ENCODE results near the gene UGT1A6.

UGT1A6 gene

DNA sequence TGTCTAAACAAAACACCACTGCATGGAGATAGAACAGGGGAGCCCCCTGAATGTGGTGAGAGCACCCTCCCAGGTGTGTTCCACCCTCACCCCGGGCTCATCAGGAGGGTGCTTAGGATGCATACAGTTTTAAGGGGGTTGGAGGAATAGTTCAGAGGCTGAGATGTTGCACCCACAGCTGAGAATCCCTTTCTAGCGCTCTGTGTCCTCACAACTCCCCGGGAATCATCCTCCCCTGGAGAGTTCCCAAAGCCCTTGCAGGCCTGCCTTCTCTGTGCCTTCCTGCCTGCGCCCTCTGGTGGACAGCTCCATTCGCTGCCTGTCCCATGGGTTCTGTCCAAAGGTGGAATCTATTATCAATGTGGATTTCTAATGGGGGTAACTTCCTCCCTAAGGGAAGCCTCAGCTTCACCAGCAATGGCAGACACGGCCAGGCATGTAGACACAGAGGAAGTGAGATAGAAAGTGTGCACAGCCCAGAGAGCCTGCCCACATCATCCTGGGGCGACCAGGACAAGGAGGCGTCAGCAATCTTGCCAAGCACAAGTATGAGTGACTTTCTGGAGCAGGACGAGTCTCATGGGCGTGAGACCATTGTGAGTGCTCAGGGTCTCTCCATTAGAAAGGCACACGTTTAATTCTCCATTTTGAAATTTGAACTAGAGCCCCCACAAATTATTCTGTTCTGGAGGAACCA, 18.8 kb downstream of the UGT1A6 start:
- Histone ChIP-seq H3K9ac (no peak overlapping the region), H3K4me3 (ENCODE audit: low read depth, low read length) (no peak overlapping the region), H2AFZ (no peak overlapping the region), H3K36me3 (ENCODE audit: control insufficient read depth, insufficient read depth, low read length) (no peaks in the 10 kb centered on the region), H3K27ac (no peak overlapping the region), H3K27me3 (ENCODE audit: control insufficient read depth, insufficient read depth, low read length) (no peaks in the 10 kb centered on the region), H3K4me2 (ENCODE audit: low read length) (no peak overlapping the region), H3K4me1 (no peaks in the 10 kb centered on the region), H3K79me2 (no peaks in the 10 kb centered on the region), H3K9me3 (ENCODE audit: control insufficient read depth, low read length) (no peaks in the 10 kb centered on the region)
- TF ChIP-seq, protein P1, sequence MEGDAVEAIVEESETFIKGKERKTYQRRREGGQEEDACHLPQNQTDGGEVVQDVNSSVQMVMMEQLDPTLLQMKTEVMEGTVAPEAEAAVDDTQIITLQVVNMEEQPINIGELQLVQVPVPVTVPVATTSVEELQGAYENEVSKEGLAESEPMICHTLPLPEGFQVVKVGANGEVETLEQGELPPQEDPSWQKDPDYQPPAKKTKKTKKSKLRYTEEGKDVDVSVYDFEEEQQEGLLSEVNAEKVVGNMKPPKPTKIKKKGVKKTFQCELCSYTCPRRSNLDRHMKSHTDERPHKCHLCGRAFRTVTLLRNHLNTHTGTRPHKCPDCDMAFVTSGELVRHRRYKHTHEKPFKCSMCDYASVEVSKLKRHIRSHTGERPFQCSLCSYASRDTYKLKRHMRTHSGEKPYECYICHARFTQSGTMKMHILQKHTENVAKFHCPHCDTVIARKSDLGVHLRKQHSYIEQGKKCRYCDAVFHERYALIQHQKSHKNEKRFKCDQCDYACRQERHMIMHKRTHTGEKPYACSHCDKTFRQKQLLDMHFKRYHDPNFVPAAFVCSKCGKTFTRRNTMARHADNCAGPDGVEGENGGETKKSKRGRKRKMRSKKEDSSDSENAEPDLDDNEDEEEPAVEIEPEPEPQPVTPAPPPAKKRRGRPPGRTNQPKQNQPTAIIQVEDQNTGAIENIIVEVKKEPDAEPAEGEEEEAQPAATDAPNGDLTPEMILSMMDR (IDR thresholded peaks at IDR 0.05): peak; percentile 89

DNA sequence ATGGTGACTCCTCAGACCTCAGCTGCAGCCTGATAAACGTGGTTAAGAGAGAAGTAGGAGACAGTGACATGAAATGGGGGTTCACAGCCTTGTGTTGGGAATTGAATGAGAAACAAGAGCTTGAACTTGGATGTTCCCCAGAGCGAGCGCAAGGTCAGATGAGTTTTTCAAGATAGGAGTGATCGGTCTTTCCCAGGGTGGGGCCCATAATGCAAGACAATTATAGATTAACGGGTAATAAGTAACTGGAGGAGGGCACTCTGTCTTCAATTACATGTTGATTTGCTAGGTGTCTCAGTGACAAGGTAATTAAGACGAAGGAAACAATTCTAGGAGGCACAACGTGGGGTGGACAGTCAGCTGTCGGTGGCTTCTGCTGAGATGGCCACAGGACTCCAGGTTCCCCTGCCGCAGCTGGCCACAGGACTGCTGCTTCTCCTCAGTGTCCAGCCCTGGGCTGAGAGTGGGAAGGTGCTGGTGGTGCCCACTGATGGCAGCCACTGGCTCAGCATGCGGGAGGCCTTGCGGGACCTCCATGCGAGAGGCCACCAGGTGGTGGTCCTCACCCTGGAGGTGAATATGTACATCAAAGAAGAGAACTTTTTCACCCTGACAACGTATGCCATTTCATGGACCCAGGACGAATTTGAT, 20.0 kb downstream of the UGT1A6 start, which contains the start of gene UGT1A5:
UGT1A5 (plus strand) TSS at position 297 of the 651 bp plus-strand sequence; CDS start at position 382, 85 bp downstream.
- Histone ChIP-seq H3K36me3 (ENCODE audit: control insufficient read depth, insufficient read depth, low read length) (no peaks in the 10 kb centered on the region), H2AFZ (no peak within 1 kb of the TSS), H3K27me3 (ENCODE audit: control insufficient read depth, insufficient read depth, low read length) (no peaks in the 10 kb centered on the region), H3K79me2 (no peaks in the 10 kb centered on the region), H3K4me2 (ENCODE audit: low read length) (no peak within 1 kb of the TSS), H3K9ac (no peak within 1 kb of the TSS), H3K4me3 (ENCODE audit: low read depth, low read length) (no peak within 1 kb of the TSS), H3K9me3 (ENCODE audit: control insufficient read depth, low read length) (no peaks in the 10 kb centered on the region), H3K4me1 (no peaks in the 10 kb centered on the region), H3K27ac (no peak within 1 kb of the TSS)
- TF ChIP-seq, protein P1 (IDR thresholded peaks at IDR 0.05): no peak

- Histone ChIP-seq H3K4me1 (no peaks in the 10 kb centered on the region), H3K9ac (no peak overlapping the region), H3K27me3 (ENCODE audit: control insufficient read depth, insufficient read depth, low read length) (no peaks in the 10 kb centered on the region), H3K4me3 (ENCODE audit: low read depth, low read length) (no peak overlapping the region), H2AFZ (no peak overlapping the region), H3K79me2 (no peaks in the 10 kb centered on the region), H3K36me3 (ENCODE audit: control insufficient read depth, insufficient read depth, low read length) (no peaks in the 10 kb centered on the region), H3K4me2 (ENCODE audit: low read length) (no peak overlapping the region), H3K9me3 (ENCODE audit: control insufficient read depth, low read length) (no peaks in the 10 kb centered on the region), H3K27ac (no peak overlapping the region)
- TF ChIP-seq, protein P1 (IDR thresholded peaks at IDR 0.05): no peak
These were observed 20.5 kb downstream of the UGT1A6 start for GRCh38 chr2:233713262-233713615.

GRCh38 chr2:233714121-233714520, 21.4 kb downstream of the UGT1A6 start:
- Histone ChIP-seq H3K79me2 (no peaks in the 10 kb centered on the region), H3K27me3 (ENCODE audit: control insufficient read depth, insufficient read depth, low read length) (no peaks in the 10 kb centered on the region), H3K36me3 (ENCODE audit: control insufficient read depth, insufficient read depth, low read length) (no peaks in the 10 kb centered on the region), H3K9ac (no peak overlapping the region), H3K9me3 (ENCODE audit: control insufficient read depth, low read length) (no peaks in the 10 kb centered on the region), H3K4me1 (no peaks in the 10 kb centered on the region), H3K27ac (no peak overlapping the region), H3K4me3 (ENCODE audit: low read depth, low read length) (no peak overlapping the region), H3K4me2 (ENCODE audit: low read length) (no peak overlapping the region), H2AFZ (no peak overlapping the region)
- TF ChIP-seq, protein P1 (IDR thresholded peaks at IDR 0.05): no peak
